NCI-H82 treated with DMSO at 0.1 percent for 48 hours (cell line): ENCODE data around the gene AGPAT3.

Experiments used
- DNase-seq: peaks from one replicate; lab custom pipeline; 2025; ENCODE audit not compliant: unreplicated experiment; lab: John Stamatoyannopoulos, UW

AGPAT3 gene

GRCh38 chr21:43921571-43921978 lies 56.6 kb downstream of the AGPAT3 start:
- no peak for DNase-seq

GRCh38 chr21:43921979-43922945 lies 57.2 kb downstream of the AGPAT3 start:
- DNase-seq = no peak

GRCh38 chr21:43922949-43923348 lies 57.9 kb downstream of the AGPAT3 start:
- no peak for DNase-seq

GRCh38 chr21:43923391-43923790 lies 58.4 kb downstream of the AGPAT3 start:
- no peak for DNase-seq

GRCh38 chr21:43924421-43925095 lies 59.5 kb downstream of the AGPAT3 start:
- DNase-seq = no peak

- no peak for DNase-seq
These were observed 60.1 kb downstream of the AGPAT3 start for GRCh38 chr21:43925096-43925481.

GRCh38 chr21:43925609-43926008 lies 60.6 kb downstream of the AGPAT3 start:
- no peak for DNase-seq

- DNase-seq = no peak
These were observed 61.2 kb downstream of the AGPAT3 start for GRCh38 chr21:43926196-43926595.

GRCh38 chr21:43927591-43928221 lies 62.7 kb downstream of the AGPAT3 start:
- no peak for DNase-seq

- no peak for DNase-seq
These were observed 63.5 kb downstream of the AGPAT3 start for GRCh38 chr21:43928222-43929125.

GRCh38 chr21:43929217-43929971 lies 64.4 kb downstream of the AGPAT3 start:
- DNase-seq = no peak

GRCh38 chr21:43930074-43930847 lies 65.2 kb downstream of the AGPAT3 start:
- no peak for DNase-seq

- DNase-seq = no peak
These were observed 65.9 kb downstream of the AGPAT3 start for GRCh38 chr21:43930848-43931375.

- no peak for DNase-seq
These were observed 66.5 kb downstream of the AGPAT3 start for GRCh38 chr21:43931489-43931888.

- no peak for DNase-seq
These were observed 67.0 kb downstream of the AGPAT3 start for GRCh38 chr21:43932005-43932404.

- no peak for DNase-seq
These were observed 68.2 kb downstream of the AGPAT3 start for GRCh38 chr21:43933199-43933598.

GRCh38 chr21:43933680-43934079 lies 68.7 kb downstream of the AGPAT3 start:
- no peak for DNase-seq

GRCh38 chr21:43934116-43934515 lies 69.1 kb downstream of the AGPAT3 start:
- no peak for DNase-seq
